Measurements from ENCODE around the gene MARCO. TPM values are rescaled to one million over a fixed set of nuclear protein-coding genes. Genes with fewer than 3 reads are reported as not detected.

MARCO gene
- total RNA-seq, 1 experiment from 2014 or later: 0.43 TPM

DNA sequence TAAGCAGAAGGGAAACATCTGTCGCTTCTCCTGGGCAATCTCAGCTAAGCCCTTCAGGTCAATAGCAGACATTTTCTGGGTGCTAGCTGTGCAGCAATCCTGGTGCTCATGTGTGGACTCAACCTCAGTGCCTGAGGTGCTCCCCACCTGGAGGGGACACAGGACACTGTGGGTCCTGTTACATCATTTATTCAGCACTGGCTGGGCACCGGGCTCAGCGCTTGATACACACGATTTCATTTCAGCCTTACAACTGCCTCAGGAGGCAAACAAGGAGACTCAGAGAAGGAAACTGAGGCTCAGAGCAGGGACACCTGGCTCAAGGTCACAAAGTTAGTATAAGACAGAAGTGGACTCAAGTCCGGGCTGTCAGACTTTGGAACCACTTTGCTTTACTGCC, 46.7 kb downstream of the MARCO start:
- no peaks in the 10 kb centered on the region for H3K9me3 ChIP-seq
- no peaks in the 10 kb centered on the region for H3K27me3 ChIP-seq (replicated peaks; ENCODE audit: control insufficient read depth, insufficient read depth, low read length)
- intact Hi-C loops (cut with micrococcal nuclease; ENCODE audit: unreplicated experiment): no loop called here
- Mint-ChIP-seq H3K9me3 (ENCODE audit: unreplicated experiment) (no peaks in the 10 kb centered on the region), H3K4me3 (ENCODE audit: unreplicated experiment) (no peak overlapping the region), H3K27ac (ENCODE audit: unreplicated experiment) (no peak overlapping the region), H3K36me3 (ENCODE audit: insufficient read depth, unreplicated experiment) (no peaks in the 10 kb centered on the region), H3K4me1 (ENCODE audit: low read depth, unreplicated experiment) (no peaks in the 10 kb centered on the region), H3K27me3 (ENCODE audit: insufficient read depth, unreplicated experiment) (peaks cover 16% of the 10 kb centered on the region)
- POLR2A ChIA-PET: no interaction called here
- no peak for DNase-seq
- no peak overlapping the region for H3K4me3 ChIP-seq (ENCODE audit: low read depth, low read length)
- H3K36me3 ChIP-seq (ENCODE audit: control insufficient read depth, insufficient read depth, low read length): no peaks in the 10 kb centered on the region
- no peaks in the 10 kb centered on the region for H3K4me1 ChIP-seq
- TF ChIP-seq, protein P1, sequence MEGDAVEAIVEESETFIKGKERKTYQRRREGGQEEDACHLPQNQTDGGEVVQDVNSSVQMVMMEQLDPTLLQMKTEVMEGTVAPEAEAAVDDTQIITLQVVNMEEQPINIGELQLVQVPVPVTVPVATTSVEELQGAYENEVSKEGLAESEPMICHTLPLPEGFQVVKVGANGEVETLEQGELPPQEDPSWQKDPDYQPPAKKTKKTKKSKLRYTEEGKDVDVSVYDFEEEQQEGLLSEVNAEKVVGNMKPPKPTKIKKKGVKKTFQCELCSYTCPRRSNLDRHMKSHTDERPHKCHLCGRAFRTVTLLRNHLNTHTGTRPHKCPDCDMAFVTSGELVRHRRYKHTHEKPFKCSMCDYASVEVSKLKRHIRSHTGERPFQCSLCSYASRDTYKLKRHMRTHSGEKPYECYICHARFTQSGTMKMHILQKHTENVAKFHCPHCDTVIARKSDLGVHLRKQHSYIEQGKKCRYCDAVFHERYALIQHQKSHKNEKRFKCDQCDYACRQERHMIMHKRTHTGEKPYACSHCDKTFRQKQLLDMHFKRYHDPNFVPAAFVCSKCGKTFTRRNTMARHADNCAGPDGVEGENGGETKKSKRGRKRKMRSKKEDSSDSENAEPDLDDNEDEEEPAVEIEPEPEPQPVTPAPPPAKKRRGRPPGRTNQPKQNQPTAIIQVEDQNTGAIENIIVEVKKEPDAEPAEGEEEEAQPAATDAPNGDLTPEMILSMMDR (IDR thresholded peaks at IDR 0.05; ENCODE audit: insufficient read depth in 1 of 2, low read depth in 1 of 2, low read length in 1 of 2, severe bottlenecking in 1 of 2, unreplicated experiment in 1 of 2): no peak
- CTCF ChIA-PET: no interaction called here
- no TSS peak for BruUV-seq (replicated peaks)

DNA sequence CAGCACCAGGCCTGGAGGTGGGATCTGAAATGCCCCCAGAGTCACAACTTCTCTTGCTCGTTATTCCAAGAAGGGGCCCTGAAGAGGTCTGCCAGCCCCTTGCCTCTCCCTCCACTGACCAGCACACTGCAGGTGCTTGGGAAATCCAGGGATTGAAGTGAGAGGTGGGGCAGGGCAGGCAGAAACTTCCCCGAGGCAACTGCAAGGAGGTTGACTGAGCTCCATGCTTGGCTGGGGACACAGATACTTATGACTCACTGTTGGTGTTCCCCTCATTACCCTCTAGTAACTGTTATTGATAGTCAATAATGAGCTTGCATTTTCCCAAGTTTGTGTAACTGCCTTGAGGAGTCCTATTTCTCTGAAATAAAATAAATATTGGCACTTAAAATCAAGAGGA, 47.5 kb downstream of the MARCO start:
- CTCF ChIA-PET: no interaction called here
- no peaks in the 10 kb centered on the region for H3K27me3 ChIP-seq (replicated peaks; ENCODE audit: control insufficient read depth, insufficient read depth, low read length)
- no peak overlapping the region for H3K4me3 Mint-ChIP-seq (ENCODE audit: unreplicated experiment)
- H3K9me3 Mint-ChIP-seq (ENCODE audit: unreplicated experiment): no peaks in the 10 kb centered on the region
- no peak overlapping the region for H3K4me3 ChIP-seq (ENCODE audit: low read depth, low read length)
- POLR2A ChIA-PET: no interaction called here
- no peaks in the 10 kb centered on the region for H3K4me1 Mint-ChIP-seq (ENCODE audit: low read depth, unreplicated experiment)
- peaks cover 14% of the 10 kb centered on the region for H3K27me3 Mint-ChIP-seq (ENCODE audit: insufficient read depth, unreplicated experiment)
- H3K36me3 ChIP-seq (ENCODE audit: control insufficient read depth, insufficient read depth, low read length): no peaks in the 10 kb centered on the region
- H3K9me3 ChIP-seq: no peaks in the 10 kb centered on the region
- no peaks in the 10 kb centered on the region for H3K36me3 Mint-ChIP-seq (ENCODE audit: insufficient read depth, unreplicated experiment)
- no TSS peak for BruUV-seq (replicated peaks)
- H3K4me1 ChIP-seq: no peaks in the 10 kb centered on the region
- TF ChIP-seq, protein P1 (IDR thresholded peaks at IDR 0.05; ENCODE audit: insufficient read depth in 1 of 2, low read depth in 1 of 2, low read length in 1 of 2, severe bottlenecking in 1 of 2, unreplicated experiment in 1 of 2): no peak
- DNase-seq: peak in 1 of 2 experiments; percentile 29
- intact Hi-C loops (cut with micrococcal nuclease; ENCODE audit: unreplicated experiment): no loop called here
- no peak overlapping the region for H3K27ac Mint-ChIP-seq (ENCODE audit: unreplicated experiment)

DNA sequence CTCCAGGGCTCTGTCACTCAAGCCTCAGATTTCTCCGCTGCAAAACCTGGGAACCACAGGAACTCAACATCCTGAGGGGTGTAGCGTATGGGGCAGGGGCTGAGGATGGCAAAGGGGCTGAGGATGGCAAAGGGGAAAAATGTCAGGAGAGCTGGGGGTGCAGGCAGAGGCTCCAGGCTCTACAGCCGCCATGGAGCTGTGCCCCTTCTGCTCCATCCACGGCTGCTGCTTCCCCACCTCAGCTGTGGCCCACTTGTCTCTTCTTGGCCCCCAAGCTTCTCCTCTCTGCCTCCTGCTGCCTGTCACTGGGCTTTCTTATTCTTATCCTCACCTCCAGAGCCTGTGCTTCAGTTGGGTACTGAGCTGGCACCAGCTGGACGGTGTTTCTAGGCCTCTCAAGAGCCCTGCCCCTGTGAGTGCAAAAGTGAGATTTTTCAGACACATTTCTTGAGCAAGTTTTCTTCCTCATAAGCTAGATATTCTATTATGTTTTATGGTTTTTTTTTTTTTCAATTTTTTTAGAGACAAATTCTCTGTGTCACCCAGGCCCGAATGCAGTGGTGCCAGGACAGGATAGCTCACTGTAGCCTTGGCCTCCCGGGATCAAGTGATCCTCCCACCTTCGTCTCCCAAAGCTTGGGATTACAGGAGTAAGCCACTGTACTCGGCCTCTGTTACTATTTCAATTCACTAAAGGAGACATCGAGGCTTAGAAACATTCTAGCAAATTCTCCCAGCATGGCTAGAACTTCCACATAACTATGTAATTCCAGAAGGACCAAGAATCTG, 49.0 kb downstream of the MARCO start:
- H3K27me3 Mint-ChIP-seq (ENCODE audit: insufficient read depth, unreplicated experiment): peaks cover 13% of the 10 kb centered on the region
- Histone ChIP-seq H3K36me3 (ENCODE audit: control insufficient read depth, insufficient read depth, low read length) (no peaks in the 10 kb centered on the region), H3K4me1 (no peaks in the 10 kb centered on the region), H3K4me3 (ENCODE audit: low read depth, low read length) (no peak overlapping the region), H3K27me3 (replicated peaks; ENCODE audit: control insufficient read depth, insufficient read depth, low read length) (no peaks in the 10 kb centered on the region), H3K9me3 (no peaks in the 10 kb centered on the region)
- DNase-seq: no peak
- CTCF ChIA-PET: no interaction called here
- H3K4me1 Mint-ChIP-seq (ENCODE audit: low read depth, unreplicated experiment): no peaks in the 10 kb centered on the region
- intact Hi-C loops (cut with micrococcal nuclease; ENCODE audit: unreplicated experiment): no loop called here
- no TSS peak for BruUV-seq (replicated peaks)
- POLR2A ChIA-PET: no interaction called here
- no peak overlapping the region for H3K4me3 Mint-ChIP-seq (ENCODE audit: unreplicated experiment)
- H3K36me3 Mint-ChIP-seq (ENCODE audit: insufficient read depth, unreplicated experiment): no peaks in the 10 kb centered on the region
- TF ChIP-seq, protein P1 (IDR thresholded peaks at IDR 0.05; ENCODE audit: insufficient read depth in 1 of 2, low read depth in 1 of 2, low read length in 1 of 2, severe bottlenecking in 1 of 2, unreplicated experiment in 1 of 2): no peak
- no peaks in the 10 kb centered on the region for H3K9me3 Mint-ChIP-seq (ENCODE audit: unreplicated experiment)
- H3K27ac Mint-ChIP-seq (ENCODE audit: unreplicated experiment): no peak overlapping the region
